BJ (cell line): ENCODE measurements around the gene HEATR3. TPM values are rescaled to one million over a fixed set of nuclear protein-coding genes. Genes with fewer than 3 reads are reported as not detected.

ENCODE experiments used
- CTCF ChIA-PET: fragments of 350-600 bp; formaldehyde crosslinking; extraction: SDS; loops from one replicate; lab custom pipeline; 2021; ENCODE audit warnings: antibody characterized with exemption, inconsistent platforms; lab: Yijun Ruan, JAX
- POLR2A ChIA-PET: fragments of 300-600 bp; sonication (Branson Sonifier 250); formaldehyde crosslinking; extraction: SDS; loops from one replicate; lab custom pipeline; 2021; ENCODE audit warnings: antibody characterized with exemption; lab: Charles Lee
- DNase-seq: peaks from one replicate; pipeline ENCODE4 v3.0.0-alpha.2; 2011; ENCODE audit warnings: low read depth
- H3K27me3 ChIP-seq: 2 replicates; pipeline ENCODE4 v1.6.0; 2011; ENCODE audit warnings: low read length; ENCODE audit not compliant: control insufficient read depth, insufficient read depth
- H3K36me3 ChIP-seq: 2 replicates; pipeline ENCODE4 v1.5.1; 2011; ENCODE audit warnings: low read length; ENCODE audit not compliant: control insufficient read depth, insufficient read depth
- H3K4me3 ChIP-seq: 2 replicates; pipeline ENCODE4 v1.5.1; 2011; ENCODE audit warnings: low read depth, mild to moderate bottlenecking, control low read depth, low read length
- polyA plus RNA-seq: library from polyadenylated mRNA; depleted of rRNA; stranded (reverse); fragments of >200 nt; gene quantifications from 2 replicates; pipeline ENCODE4 v1.2.3, GENCODE V29; 2011
- TF ChIP-seq, protein P1 (sequence below): IDR thresholded peaks from 2 replicates; pipeline ENCODE4 v1.5.1; 2011; ENCODE audit warnings: low read depth, mild to moderate bottlenecking, control low read depth, inconsistent platforms, low read length, moderate library complexity; ENCODE audit not compliant: insufficient read depth

Gene HEATR3
- polyA plus RNA-seq, 1 experiment, result 13.0 TPM

DNA sequence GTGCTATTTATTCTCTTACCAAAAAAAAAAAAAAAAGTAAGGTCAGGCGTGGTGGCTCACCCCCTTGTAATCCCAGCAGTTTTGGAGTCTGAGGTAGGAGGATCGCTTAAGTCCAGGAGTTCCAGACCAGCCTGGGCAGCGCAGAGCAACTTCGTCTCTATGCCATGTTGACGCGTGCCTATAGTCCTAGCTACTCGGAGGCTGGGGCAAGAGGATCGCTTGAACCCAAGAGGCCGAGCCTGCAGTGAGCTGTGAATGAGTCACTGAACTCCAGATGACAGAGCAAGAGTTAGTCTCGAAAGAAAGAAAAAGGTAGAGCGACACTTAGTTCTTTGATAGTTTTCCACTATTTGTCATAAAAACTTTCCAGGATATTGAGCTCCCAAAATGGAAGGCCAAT, 86.0 kb downstream of the HEATR3 start:
- H3K27me3 ChIP-seq, result no peaks in the 10 kb centered on the region
- TF ChIP-seq, protein P1, sequence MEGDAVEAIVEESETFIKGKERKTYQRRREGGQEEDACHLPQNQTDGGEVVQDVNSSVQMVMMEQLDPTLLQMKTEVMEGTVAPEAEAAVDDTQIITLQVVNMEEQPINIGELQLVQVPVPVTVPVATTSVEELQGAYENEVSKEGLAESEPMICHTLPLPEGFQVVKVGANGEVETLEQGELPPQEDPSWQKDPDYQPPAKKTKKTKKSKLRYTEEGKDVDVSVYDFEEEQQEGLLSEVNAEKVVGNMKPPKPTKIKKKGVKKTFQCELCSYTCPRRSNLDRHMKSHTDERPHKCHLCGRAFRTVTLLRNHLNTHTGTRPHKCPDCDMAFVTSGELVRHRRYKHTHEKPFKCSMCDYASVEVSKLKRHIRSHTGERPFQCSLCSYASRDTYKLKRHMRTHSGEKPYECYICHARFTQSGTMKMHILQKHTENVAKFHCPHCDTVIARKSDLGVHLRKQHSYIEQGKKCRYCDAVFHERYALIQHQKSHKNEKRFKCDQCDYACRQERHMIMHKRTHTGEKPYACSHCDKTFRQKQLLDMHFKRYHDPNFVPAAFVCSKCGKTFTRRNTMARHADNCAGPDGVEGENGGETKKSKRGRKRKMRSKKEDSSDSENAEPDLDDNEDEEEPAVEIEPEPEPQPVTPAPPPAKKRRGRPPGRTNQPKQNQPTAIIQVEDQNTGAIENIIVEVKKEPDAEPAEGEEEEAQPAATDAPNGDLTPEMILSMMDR, result no peak
- POLR2A ChIA-PET, result no interaction called here
- no peak for DNase-seq
- no peaks in the 10 kb centered on the region for H3K36me3 ChIP-seq
- no peak overlapping the region for H3K4me3 ChIP-seq
- CTCF ChIA-PET, result interaction anchor here (0.7 to 2.1 kb wide), 6 partner anchors 14 to 127 kb away, joined by 3 to 8 read pairs (median 4); partner anchors contain the start of gene CNEP1R1

GRCh38 chr16:50152351-50152806, 86.6 kb downstream of the HEATR3 start:
- no peaks in the 10 kb centered on the region for H3K27me3 ChIP-seq
- ChIA-PET CTCF (interaction anchor here (1.2 to 2.1 kb wide), 5 partner anchors 14 to 128 kb away, joined by 3 to 8 read pairs (median 5); partner anchors contain the start of gene CNEP1R1), POLR2A (no interaction called here)
- no peak for DNase-seq
- H3K4me3 ChIP-seq, result peak overlapping the region; percentile 62
- H3K36me3 ChIP-seq, result no peaks in the 10 kb centered on the region
- TF ChIP-seq, protein P1, result no peak

GRCh38 chr16:50152807-50153595, 87.2 kb downstream of the HEATR3 start, which contains the start of gene TENT4B:
TENT4B (plus strand) TSS chr16:50153306; CDS start chr16:50153622, 316 bp downstream.
- DNase-seq, result no peak
- POLR2A ChIA-PET, result no interaction called here
- H3K36me3 ChIP-seq, result no peaks in the 10 kb centered on the region
- no peaks in the 10 kb centered on the region for H3K27me3 ChIP-seq
- peak within 1 kb of the TSS; percentile 84 for H3K4me3 ChIP-seq
- CTCF ChIA-PET, result interaction anchor here (1.3 to 2.1 kb wide), 2 partner anchors 58 to 128 kb away, joined by 3 to 8 read pairs; partner anchors contain the start of gene CNEP1R1
- TF ChIP-seq, protein P1, result no peak

DNA sequence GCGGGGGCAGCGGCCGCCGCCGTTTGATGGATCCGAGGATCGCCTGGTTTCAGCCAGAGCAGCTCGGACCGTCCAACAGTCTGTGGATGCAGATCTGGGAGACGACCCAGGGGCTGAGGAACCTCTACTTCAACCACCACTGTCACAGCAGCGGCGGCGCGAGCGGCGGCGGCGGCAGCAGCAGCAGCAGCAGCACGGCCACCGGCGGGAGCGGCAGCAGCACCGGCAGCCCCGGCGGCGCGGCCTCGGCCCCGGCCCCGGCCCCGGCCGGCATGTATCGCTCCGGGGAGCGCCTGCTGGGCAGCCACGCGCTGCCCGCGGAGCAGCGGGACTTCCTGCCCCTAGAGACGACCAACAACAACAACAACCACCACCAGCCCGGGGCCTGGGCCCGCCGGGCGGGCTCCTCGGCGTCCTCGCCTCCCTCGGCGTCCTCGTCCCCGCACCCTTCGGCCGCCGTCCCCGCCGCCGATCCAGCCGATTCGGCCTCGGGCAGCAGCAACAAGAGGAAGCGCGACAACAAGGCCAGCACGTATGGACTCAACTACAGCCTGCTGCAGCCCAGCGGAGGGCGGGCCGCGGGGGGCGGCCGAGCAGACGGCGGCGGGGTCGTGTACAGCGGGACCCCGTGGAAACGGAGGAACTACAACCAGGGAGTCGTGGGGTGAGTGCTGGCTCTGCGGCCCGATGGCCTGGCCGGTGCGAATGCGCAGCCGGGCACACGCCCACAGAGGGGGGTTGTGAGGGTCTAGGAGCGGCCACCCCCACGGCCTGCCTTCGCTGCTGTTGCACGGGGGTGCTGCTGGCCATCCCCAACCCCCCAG, 88.0 kb downstream of the HEATR3 start:
- Histone ChIP-seq H3K36me3 (no peaks in the 10 kb centered on the region), H3K4me3 (peak overlapping the region; percentile 84), H3K27me3 (no peaks in the 10 kb centered on the region)
- TF ChIP-seq, protein P1, result no peak
- POLR2A ChIA-PET, result no interaction called here
- no peak for DNase-seq
- CTCF ChIA-PET, result no interaction called here
